HEK293 (cell line): ENCODE data around the gene TCF3.

Experiments
- TSHZ1 ChIP-seq: fragments of 450-650 bp; formaldehyde crosslinking; IDR thresholded peaks from 2 replicates; pipeline ENCODE4 v1.5.1; 2016; ENCODE audit warnings: missing biosample characterization, missing genetic modification characterization, borderline replicate concordance

The TCF3 gene

DNA sequence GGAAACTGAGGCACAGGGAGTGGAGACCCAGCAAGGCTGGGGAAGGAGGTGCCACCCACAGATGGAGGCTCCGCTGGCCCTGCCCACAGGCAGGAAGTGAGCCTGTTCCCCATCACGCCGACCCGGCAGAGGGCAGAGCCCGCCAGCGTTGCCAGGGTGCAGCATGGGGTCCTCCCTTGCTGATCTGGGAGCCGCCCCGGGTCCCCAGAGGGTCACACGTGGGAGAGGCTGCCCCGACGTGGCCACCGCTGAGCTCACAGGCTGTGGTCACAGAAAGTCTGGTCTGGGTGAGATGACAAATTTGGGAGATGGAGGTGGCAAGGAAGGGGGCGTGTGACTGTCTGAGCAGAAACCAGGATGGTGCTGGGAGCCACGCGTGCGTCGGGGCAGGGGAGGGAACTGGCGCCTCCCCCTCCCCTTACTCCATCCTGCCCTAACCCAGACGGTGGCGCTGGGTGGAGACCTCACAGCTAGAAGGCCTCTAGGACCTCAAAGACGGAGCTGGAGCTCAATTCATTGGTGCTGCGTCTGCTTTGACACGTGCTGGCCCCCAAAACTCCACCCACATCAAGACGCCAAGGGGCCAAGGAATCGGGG is 92.0 kb downstream of the TCF3 start (continued):
- TF ChIP-seq TSHZ1 (tag by site-specific recombination), result no peak
